ENCODE measurements around the gene NPRL2.

GRCh38 chr3:50302095-50303012 is 48.2 kb downstream of the NPRL2 start:
- TF ChIP-seq CTCF (IDR thresholded peaks at IDR 0.05) (no peak), POLR2AphosphoS5 (IDR thresholded peaks at IDR 0.05) (no peak)

Measured in prostate gland (tissue), 2 donors.